ENCODE data around the gene C9orf152.

Gene C9orf152

GRCh38 chr9:110241260-110241857, 33.4 kb upstream of the C9orf152 start:
- peaks cover 34% of the 10 kb centered on the region for H3K36me3 ChIP-seq (ENCODE audit: low read depth)
- DNase-seq (ENCODE audit: low spot score) (no peak), ATAC-seq (ENCODE audit: low read depth) (peak; percentile 54)
- H3K4me1 ChIP-seq (ENCODE audit: insufficient read depth, poor library complexity, severe bottlenecking), result peaks cover 8% of the 10 kb centered on the region
- TF ChIP-seq, protein P1, sequence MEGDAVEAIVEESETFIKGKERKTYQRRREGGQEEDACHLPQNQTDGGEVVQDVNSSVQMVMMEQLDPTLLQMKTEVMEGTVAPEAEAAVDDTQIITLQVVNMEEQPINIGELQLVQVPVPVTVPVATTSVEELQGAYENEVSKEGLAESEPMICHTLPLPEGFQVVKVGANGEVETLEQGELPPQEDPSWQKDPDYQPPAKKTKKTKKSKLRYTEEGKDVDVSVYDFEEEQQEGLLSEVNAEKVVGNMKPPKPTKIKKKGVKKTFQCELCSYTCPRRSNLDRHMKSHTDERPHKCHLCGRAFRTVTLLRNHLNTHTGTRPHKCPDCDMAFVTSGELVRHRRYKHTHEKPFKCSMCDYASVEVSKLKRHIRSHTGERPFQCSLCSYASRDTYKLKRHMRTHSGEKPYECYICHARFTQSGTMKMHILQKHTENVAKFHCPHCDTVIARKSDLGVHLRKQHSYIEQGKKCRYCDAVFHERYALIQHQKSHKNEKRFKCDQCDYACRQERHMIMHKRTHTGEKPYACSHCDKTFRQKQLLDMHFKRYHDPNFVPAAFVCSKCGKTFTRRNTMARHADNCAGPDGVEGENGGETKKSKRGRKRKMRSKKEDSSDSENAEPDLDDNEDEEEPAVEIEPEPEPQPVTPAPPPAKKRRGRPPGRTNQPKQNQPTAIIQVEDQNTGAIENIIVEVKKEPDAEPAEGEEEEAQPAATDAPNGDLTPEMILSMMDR (IDR thresholded peaks at IDR 0.05; ENCODE audit: poor library complexity, severe bottlenecking), result no peak
- no peaks in the 10 kb centered on the region for H3K27me3 ChIP-seq (ENCODE audit: insufficient read depth, poor library complexity, severe bottlenecking)
- H3K27ac ChIP-seq (ENCODE audit: poor library complexity, severe bottlenecking), result peak overlapping the region; percentile 39
- H3K9me3 ChIP-seq (ENCODE audit: severe bottlenecking), result no peaks in the 10 kb centered on the region
- no peak overlapping the region for H3K4me3 ChIP-seq (ENCODE audit: severe bottlenecking)

DNA sequence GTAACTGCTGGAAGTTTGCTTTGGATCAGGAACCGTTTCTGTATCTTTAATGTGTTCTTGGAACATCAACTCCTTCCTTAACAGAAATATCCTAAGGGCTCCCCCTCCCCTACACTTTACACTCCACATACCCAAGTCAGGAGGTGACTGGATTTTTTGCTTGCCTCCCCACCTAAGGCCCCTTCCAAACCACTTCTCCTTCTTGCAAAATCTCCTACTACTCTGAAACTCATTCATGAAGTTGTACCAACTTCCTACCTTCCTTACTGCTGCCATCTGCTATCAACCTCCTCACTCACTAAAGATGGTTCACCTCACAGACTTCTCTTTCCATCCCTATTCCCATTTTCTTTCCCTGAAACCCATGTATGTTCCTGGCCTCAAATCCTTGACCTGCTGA, 32.2 kb upstream of the C9orf152 start:
- no peak overlapping the region for H3K4me3 ChIP-seq (ENCODE audit: severe bottlenecking)

GRCh38 chr9:110228321-110228720, 20.4 kb upstream of the C9orf152 start:
- TF ChIP-seq, protein P1 (IDR thresholded peaks at IDR 0.05; ENCODE audit: poor library complexity, severe bottlenecking), result no peak
- no peak overlapping the region for H3K27ac ChIP-seq (ENCODE audit: poor library complexity, severe bottlenecking)
- no peaks in the 10 kb centered on the region for H3K9me3 ChIP-seq (ENCODE audit: severe bottlenecking)
- H3K4me1 ChIP-seq (ENCODE audit: insufficient read depth, poor library complexity, severe bottlenecking), result no peaks in the 10 kb centered on the region
- no peak for DNase-seq (ENCODE audit: low spot score)
- no peaks in the 10 kb centered on the region for H3K36me3 ChIP-seq (ENCODE audit: low read depth)
- H3K27me3 ChIP-seq (ENCODE audit: insufficient read depth, poor library complexity, severe bottlenecking), result no peaks in the 10 kb centered on the region
- no peak for ATAC-seq (ENCODE audit: low read depth)
- no peak overlapping the region for H3K4me3 ChIP-seq (ENCODE audit: severe bottlenecking)

More for the DNA sequence above, 32.2 kb upstream of the C9orf152 start:
- TF ChIP-seq, protein P1 (IDR thresholded peaks at IDR 0.05; ENCODE audit: poor library complexity, severe bottlenecking), result no peak
- Histone ChIP-seq H3K4me1 (ENCODE audit: insufficient read depth, poor library complexity, severe bottlenecking) (peaks cover 8% of the 10 kb centered on the region), H3K36me3 (ENCODE audit: low read depth) (peaks cover 26% of the 10 kb centered on the region), H3K27ac (ENCODE audit: poor library complexity, severe bottlenecking) (no peak overlapping the region), H3K9me3 (ENCODE audit: severe bottlenecking) (no peaks in the 10 kb centered on the region), H3K27me3 (ENCODE audit: insufficient read depth, poor library complexity, severe bottlenecking) (no peaks in the 10 kb centered on the region)
- ATAC-seq (ENCODE audit: low read depth) (no peak), DNase-seq (ENCODE audit: low spot score) (no peak)

GRCh38 chr9:110224583-110224982, 16.6 kb upstream of the C9orf152 start:
- Histone ChIP-seq H3K4me3 (ENCODE audit: severe bottlenecking) (no peak overlapping the region), H3K4me1 (ENCODE audit: insufficient read depth, poor library complexity, severe bottlenecking) (no peaks in the 10 kb centered on the region), H3K27me3 (ENCODE audit: insufficient read depth, poor library complexity, severe bottlenecking) (no peaks in the 10 kb centered on the region), H3K27ac (ENCODE audit: poor library complexity, severe bottlenecking) (no peak overlapping the region), H3K9me3 (ENCODE audit: severe bottlenecking) (no peaks in the 10 kb centered on the region), H3K36me3 (ENCODE audit: low read depth) (no peaks in the 10 kb centered on the region)
- ATAC-seq (ENCODE audit: low read depth) (no peak), DNase-seq (ENCODE audit: low spot score) (no peak)
- TF ChIP-seq, protein P1 (IDR thresholded peaks at IDR 0.05; ENCODE audit: poor library complexity, severe bottlenecking), result no peak

- TF ChIP-seq, protein P1 (IDR thresholded peaks at IDR 0.05; ENCODE audit: poor library complexity, severe bottlenecking), result no peak
- Histone ChIP-seq H3K9me3 (ENCODE audit: severe bottlenecking) (no peaks in the 10 kb centered on the region), H3K27me3 (ENCODE audit: insufficient read depth, poor library complexity, severe bottlenecking) (no peaks in the 10 kb centered on the region), H3K4me3 (ENCODE audit: severe bottlenecking) (no peak overlapping the region), H3K36me3 (ENCODE audit: low read depth) (no peaks in the 10 kb centered on the region), H3K4me1 (ENCODE audit: insufficient read depth, poor library complexity, severe bottlenecking) (no peaks in the 10 kb centered on the region), H3K27ac (ENCODE audit: poor library complexity, severe bottlenecking) (no peak overlapping the region)
- DNase-seq (ENCODE audit: low spot score) (no peak), ATAC-seq (ENCODE audit: low read depth) (no peak)
Observed at GRCh38 chr9:110220809-110221208, 12.8 kb upstream of the C9orf152 start.

Measured in RWPE2 (cell line).